Immature natural killer cell (primary cell): Measurements from ENCODE around the gene POMT1. TPM values are rescaled to one million over a fixed set of nuclear protein-coding genes. Genes with fewer than 3 reads are reported as not detected.
"Not testable (repeated sequence)": the region's sequence is repeated elsewhere in the genome, so short reads cannot be mapped to it uniquely, and the experiment has no call there.

Experiments used
- DNase-seq, 3 donors: peaks; one replicate each; pipeline ENCODE4 v3.0.0; 2022; ENCODE audit warnings: mixed read lengths in 1 of 3
- H3K27ac Mint-ChIP-seq, 6 donors: one replicate each; pipeline ENCODE4 v1.8.0; 2020; ENCODE audit warnings: mixed read lengths in 6 of 6, mild to moderate bottlenecking in 5 of 6, inconsistent platforms in 4 of 6, moderate library complexity in 3 of 6
- H3K27me3 Mint-ChIP-seq, 3 donors: one replicate each; pipeline ENCODE4 v1.8.0; 2020 to 2021; ENCODE audit warnings: low read depth in 3 of 3, mild to moderate bottlenecking in 3 of 3, mixed read lengths in 3 of 3, moderate library complexity in 3 of 3, inconsistent platforms in 1 of 3
- H3K36me3 Mint-ChIP-seq, 3 donors: one replicate each; pipeline ENCODE4 v1.8.0; 2020; ENCODE audit warnings: mixed read lengths in 3 of 3, inconsistent platforms in 2 of 3, mild to moderate bottlenecking in 2 of 3
- H3K4me1 Mint-ChIP-seq, 2 donors: one replicate each; pipeline ENCODE4 v1.8.0; 2020; ENCODE audit warnings: inconsistent platforms in 2 of 2, mild to moderate bottlenecking in 2 of 2, mixed read lengths in 2 of 2, moderate library complexity in 1 of 2
- H3K4me3 Mint-ChIP-seq, 5 donors: one replicate each; pipeline ENCODE4 v1.8.0; 2020; ENCODE audit warnings: mild to moderate bottlenecking in 5 of 5, mixed read lengths in 5 of 5, inconsistent platforms in 3 of 5, moderate library complexity in 3 of 5
- H3K9me3 Mint-ChIP-seq, 6 donors: one replicate each; pipeline ENCODE4 v1.8.0; 2020; ENCODE audit warnings: mild to moderate bottlenecking in 6 of 6, mixed read lengths in 6 of 6, inconsistent platforms in 4 of 6, moderate library complexity in 3 of 6
- polyA plus RNA-seq, 3 donors: library from polyadenylated mRNA; unstranded; fragments of 300-500 nt; fragmentation: Illumina TruSeq; gene quantifications; one replicate each; pipeline ENCODE4 v1.2.3, GENCODE V29; 2021

Gene POMT1
- polyA plus RNA-seq, 3 donors from 2014 or later = 4.8 to 10.4 (median 8.0) TPM

DNA sequence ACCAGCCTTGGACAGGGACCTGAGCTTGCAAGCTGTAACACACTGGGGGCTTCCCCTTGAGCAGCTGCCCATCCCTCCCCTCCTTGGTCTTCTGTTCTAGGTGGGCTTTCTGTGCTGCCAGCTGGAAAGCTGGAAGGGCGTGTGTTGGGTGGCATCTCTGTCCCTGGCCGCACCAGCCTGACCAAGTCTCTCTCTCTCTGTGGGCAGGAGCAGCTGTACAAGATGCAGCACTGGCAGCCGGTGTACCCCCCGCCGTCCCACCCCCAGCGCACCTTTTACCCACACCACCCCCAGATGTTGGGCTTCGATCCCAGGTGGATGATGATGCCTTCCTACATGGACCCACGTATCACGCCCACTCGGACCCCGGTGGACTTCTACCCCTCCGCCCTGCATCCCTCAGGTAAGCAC, 32.1 kb upstream of the POMT1 start:
- peak overlapping the region in 1 of 6 donors; percentile 68 for H3K27ac Mint-ChIP-seq
- H3K27me3 Mint-ChIP-seq = peaks cover 2 to 8% (median 4%) of the 10 kb centered on the region in 3 donors
- H3K36me3 Mint-ChIP-seq = peaks cover 24 to 58% (median 28%) of the 10 kb centered on the region in 3 donors
- no peak overlapping the region for H3K4me3 Mint-ChIP-seq
- no peaks in the 10 kb centered on the region for H3K9me3 Mint-ChIP-seq
- DNase-seq = no peak
- H3K4me1 Mint-ChIP-seq = peaks cover 7 to 16% of the 10 kb centered on the region in 2 donors

DNA sequence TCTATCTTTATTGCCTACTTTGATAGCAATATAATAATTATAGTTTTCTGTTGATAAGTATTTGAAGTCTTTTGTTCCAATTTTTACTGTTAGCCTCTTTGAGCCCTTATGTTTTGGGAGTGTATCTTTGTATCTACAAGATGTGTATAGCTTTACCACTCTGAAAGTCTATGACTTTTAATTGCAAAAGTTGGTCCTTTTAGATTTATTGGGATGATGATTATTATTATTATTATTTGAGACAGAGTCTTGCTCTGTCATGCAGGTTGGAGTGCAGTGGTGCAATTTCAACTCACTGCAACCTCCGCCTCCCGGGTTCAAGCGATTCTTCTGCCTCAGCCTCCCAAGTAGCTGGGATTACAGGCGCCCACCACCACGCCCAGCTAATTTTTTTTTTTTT, 30.6 kb upstream of the POMT1 start:
- Mint-ChIP-seq H3K27ac (peak overlapping the region in 1 of 6 donors; percentile 40), H3K36me3 (peaks cover 19 to 55% (median 23%) of the 10 kb centered on the region in 3 donors), H3K4me1 (peaks cover 7 to 16% of the 10 kb centered on the region in 2 donors)
- not testable (repeated sequence) for H3K27me3 Mint-ChIP-seq, H3K4me3 Mint-ChIP-seq, DNase-seq, H3K9me3 Mint-ChIP-seq

DNA sequence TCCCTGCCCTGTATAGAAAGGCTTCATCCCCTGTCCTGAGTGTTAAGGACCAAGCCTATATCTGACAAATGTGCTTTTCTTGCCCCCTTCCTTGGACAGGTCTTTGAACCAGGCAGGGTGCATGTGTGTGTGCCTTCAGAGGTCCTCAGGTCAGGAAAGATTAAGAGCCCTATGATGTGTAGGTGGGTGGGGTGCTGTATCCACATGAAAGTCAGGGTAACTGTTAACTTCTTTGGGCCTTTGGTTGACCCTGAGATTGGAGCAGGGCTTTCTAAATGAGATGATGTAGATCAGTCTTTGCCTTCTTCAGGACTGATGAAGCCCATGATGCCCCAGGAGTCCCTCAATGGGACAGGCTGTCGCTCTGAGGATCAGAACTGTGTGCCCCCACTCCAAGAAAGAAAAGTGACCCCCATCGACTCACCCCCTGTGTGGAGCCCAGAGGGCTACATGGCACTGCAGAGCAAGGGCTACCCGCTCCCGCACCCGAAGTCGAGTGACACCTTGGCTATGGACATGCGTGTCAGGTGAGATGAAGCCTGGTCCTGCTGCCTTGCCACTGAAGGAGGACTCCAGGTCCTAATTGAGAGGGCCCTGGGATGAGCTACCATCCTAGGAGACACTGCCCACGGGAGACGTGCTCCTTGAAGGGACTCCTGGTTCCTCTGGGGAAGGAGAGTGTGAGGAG, 29.4 kb upstream of the POMT1 start:
- H3K4me1 Mint-ChIP-seq = peaks cover 7 to 16% of the 10 kb centered on the region in 2 donors
- H3K4me3 Mint-ChIP-seq = no peak overlapping the region
- H3K9me3 Mint-ChIP-seq = no peaks in the 10 kb centered on the region
- peak overlapping the region in 1 of 6 donors; percentile 53 for H3K27ac Mint-ChIP-seq
- peaks cover 15 to 49% (median 23%) of the 10 kb centered on the region in 3 donors for H3K36me3 Mint-ChIP-seq
- DNase-seq = no peak
- peaks cover 6 to 9% (median 9%) of the 10 kb centered on the region in 3 donors for H3K27me3 Mint-ChIP-seq

DNA sequence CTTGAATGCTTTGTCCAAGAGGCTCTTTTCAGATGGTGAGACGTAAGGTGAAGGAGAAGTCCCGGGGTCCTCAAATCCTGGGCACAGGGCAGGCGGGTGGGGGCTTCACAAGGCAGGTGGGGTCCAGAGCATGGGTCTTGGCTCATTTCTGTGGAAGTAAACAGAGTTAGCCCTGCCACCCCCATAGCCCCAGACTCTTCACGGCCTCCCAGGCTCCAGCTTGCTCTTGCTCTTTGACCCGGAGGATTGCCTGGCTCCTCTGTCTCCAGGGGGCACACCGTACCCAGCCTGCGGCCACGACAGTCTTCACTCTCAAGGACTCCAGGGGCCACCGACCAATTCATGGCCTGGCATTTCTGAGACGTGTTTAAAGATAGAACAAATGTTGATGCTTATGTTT, 28.8 kb upstream of the POMT1 start:
- Mint-ChIP-seq H3K4me1 (peaks cover 7 to 16% of the 10 kb centered on the region in 2 donors), H3K27me3 (peaks cover 6 to 12% (median 9%) of the 10 kb centered on the region in 3 donors), H3K27ac (no peak overlapping the region), H3K36me3 (peaks cover 16 to 52% (median 23%) of the 10 kb centered on the region in 3 donors), H3K9me3 (no peaks in the 10 kb centered on the region), H3K4me3 (no peak overlapping the region)
- no peak for DNase-seq

DNA sequence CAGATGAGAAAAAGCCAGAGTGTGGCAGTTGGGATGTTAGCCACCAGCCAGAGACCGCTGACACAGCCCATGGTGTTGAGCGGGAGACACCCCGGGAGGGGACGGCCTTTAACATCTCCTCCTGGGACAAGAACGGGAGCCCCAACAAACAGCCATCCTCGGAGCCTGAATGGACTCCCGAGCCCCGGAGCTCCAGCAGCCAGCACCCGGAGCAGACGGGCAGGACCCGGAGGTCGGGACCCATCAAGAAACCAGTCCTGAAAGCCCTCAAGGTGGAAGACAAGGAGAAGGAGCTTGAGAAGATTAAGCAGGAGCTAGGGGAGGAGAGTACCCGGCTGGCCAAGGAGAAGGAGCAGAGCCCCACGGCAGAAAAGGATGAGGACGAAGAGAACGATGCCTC, 28.0 kb upstream of the POMT1 start:
- peaks cover 8 to 16% of the 10 kb centered on the region in 2 donors for H3K4me1 Mint-ChIP-seq
- no peak overlapping the region for H3K4me3 Mint-ChIP-seq
- H3K36me3 Mint-ChIP-seq = peaks cover 15 to 59% (median 23%) of the 10 kb centered on the region in 3 donors
- peaks cover 6 to 12% (median 9%) of the 10 kb centered on the region in 3 donors for H3K27me3 Mint-ChIP-seq
- no peak for DNase-seq
- no peaks in the 10 kb centered on the region for H3K9me3 Mint-ChIP-seq
- H3K27ac Mint-ChIP-seq = peak overlapping the region in 2 of 6 donors; percentile 33 to 49

DNA sequence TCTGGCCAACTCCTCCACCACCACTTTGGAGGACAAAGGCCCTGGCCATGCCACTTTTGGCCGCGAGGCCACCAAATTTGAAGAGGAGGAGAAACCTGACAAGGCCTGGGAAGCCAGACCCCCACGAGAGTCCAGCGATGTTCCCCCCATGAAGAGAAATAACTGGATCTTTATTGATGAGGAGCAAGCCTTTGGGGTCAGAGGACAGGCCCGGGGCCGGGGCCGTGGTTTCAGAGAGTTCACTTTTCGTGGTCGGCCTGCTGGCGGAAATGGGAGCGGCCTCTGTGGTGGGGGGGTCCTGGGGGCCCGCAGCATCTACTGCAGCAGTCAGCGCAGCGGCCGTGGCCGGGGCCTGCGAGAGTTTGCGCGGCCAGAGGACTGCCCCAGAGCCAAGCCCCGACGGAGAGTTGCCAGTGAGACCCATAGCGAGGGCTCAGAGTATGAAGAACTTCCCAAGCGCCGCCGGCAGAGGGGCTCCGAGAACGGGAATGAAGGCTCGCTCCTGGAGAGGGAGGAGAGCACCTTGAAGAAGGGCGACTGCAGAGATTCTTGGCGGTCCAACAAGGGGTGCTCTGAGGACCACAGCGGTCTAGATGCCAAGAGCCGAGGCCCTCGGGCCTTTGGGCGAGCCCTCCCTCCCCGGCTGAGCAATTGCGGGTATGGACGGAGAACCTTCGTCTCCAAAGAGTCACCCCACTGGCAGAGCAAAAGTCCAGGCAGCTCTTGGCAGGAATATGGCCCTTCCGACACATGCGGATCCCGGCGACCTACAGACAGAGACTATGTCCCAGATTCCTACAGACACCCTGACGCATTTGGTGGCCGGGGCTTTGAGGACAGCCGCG, 27.4 kb upstream of the POMT1 start:
- Mint-ChIP-seq H3K27me3 (peaks cover 6 to 9% (median 9%) of the 10 kb centered on the region in 3 donors), H3K9me3 (no peaks in the 10 kb centered on the region), H3K4me3 (no peak overlapping the region), H3K36me3 (peaks cover 10 to 56% (median 18%) of the 10 kb centered on the region in 3 donors), H3K4me1 (peaks cover 5 to 11% of the 10 kb centered on the region in 2 donors), H3K27ac (peak overlapping the region in 2 of 6 donors; percentile 33 to 49)
- no peak for DNase-seq

DNA sequence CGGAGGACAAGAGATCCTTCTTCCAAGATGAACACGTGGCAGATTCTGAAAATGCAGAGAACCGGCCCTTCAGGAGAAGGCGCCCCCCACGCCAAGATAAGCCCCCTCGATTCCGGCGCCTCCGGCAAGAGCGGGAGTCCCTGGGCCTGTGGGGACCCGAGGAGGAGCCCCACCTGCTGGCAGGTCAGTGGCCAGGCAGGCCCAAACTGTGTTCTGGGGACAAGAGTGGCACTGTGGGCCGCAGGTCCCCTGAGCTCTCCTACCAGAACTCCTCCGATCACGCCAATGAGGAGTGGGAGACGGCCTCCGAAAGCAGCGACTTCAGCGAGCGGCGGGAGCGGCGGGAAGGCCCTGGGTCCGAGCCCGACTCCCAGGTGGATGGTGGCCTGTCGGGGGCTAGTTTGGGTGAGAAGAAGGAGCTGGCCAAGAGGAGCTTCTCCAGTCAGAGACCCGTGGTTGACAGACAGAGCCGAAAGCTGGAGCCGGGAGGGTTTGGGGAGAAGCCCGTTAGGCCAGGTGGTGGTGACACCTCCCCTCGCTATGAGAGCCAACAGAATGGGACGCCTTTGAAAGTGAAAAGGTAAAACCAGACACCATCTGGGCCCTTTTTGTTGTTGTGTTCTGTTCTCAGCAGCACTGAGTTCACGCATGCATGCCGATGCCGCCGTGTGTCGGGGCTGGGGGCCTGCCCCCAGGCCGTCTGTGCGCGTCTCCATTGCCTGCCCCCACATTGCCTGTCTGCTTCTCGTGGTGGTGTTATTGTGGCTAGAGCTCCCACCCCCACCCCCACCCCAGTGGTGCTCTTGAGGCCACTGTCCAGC, 26.6 kb upstream of the POMT1 start:
- peaks cover 6 to 9% (median 9%) of the 10 kb centered on the region in 3 donors for H3K27me3 Mint-ChIP-seq
- no peak overlapping the region for H3K4me3 Mint-ChIP-seq
- H3K4me1 Mint-ChIP-seq = peaks cover 2 to 5% of the 10 kb centered on the region in 2 donors
- no peak overlapping the region for H3K27ac Mint-ChIP-seq
- DNase-seq = no peak
- no peaks in the 10 kb centered on the region for H3K9me3 Mint-ChIP-seq
- H3K36me3 Mint-ChIP-seq = peaks cover 10 to 49% (median 14%) of the 10 kb centered on the region in 3 donors

DNA sequence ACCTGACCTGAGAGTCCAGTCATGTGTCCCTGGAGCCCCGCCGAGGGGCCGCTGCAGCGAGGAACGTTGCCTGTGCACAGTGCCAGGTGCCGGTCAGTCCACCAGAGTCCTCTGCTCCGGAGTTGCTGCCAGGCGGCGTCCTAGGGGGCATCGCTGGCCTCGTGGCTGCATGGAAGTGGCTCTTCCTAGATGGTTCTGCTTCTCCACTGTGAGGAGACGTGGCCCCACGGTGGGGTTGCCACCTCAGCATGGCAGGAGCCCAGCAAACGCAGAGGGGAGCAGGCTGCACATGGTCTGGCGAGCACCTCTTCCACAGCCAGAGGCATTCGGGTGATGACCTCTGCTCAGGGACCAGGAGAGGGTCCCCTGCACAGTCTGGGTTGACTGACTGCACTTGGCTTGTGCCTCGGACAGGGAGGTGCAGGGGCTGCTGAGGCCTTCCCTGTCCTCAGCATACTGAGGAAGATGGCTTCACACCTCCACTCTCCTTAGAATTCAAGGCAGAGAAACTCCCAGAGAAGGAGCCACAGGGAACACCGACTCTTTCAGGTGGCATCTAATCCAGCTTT, 25.9 kb upstream of the POMT1 start:
- H3K27me3 Mint-ChIP-seq = peaks cover 6 to 9% (median 9%) of the 10 kb centered on the region in 3 donors
- peaks cover 2 to 4% of the 10 kb centered on the region in 2 donors for H3K4me1 Mint-ChIP-seq
- no peak overlapping the region for H3K27ac Mint-ChIP-seq
- no peak overlapping the region for H3K4me3 Mint-ChIP-seq
- peaks cover 11 to 46% (median 12%) of the 10 kb centered on the region in 3 donors for H3K36me3 Mint-ChIP-seq
- no peak for DNase-seq
- H3K9me3 Mint-ChIP-seq = no peaks in the 10 kb centered on the region

DNA sequence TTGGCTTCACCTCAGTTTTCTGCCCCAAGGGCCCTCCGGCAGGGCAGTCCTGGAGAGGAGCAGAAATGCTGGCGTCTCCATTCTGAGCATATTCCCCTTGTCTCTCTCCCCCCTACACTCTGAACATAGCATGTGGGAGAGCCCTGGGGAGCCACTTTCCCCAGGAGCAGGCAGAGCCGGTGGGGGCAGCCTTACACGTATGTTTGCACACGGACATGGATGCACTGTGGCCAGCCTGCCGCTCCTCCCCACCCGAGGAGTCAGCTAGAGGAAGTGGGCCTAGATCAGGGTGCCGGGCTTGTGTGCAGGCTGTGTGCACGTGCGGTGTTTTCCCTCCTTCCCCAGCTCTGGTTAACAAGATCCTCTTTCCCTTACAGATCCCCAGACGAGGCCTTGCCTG, 25.4 kb upstream of the POMT1 start:
- Mint-ChIP-seq H3K36me3 (peaks cover 14 to 49% (median 15%) of the 10 kb centered on the region in 3 donors), H3K4me1 (peaks cover 4% of the 10 kb centered on the region in 2 donors), H3K9me3 (no peaks in the 10 kb centered on the region), H3K4me3 (no peak overlapping the region), H3K27me3 (peaks cover 9 to 14% (median 10%) of the 10 kb centered on the region in 3 donors), H3K27ac (no peak overlapping the region)
- no peak for DNase-seq

DNA sequence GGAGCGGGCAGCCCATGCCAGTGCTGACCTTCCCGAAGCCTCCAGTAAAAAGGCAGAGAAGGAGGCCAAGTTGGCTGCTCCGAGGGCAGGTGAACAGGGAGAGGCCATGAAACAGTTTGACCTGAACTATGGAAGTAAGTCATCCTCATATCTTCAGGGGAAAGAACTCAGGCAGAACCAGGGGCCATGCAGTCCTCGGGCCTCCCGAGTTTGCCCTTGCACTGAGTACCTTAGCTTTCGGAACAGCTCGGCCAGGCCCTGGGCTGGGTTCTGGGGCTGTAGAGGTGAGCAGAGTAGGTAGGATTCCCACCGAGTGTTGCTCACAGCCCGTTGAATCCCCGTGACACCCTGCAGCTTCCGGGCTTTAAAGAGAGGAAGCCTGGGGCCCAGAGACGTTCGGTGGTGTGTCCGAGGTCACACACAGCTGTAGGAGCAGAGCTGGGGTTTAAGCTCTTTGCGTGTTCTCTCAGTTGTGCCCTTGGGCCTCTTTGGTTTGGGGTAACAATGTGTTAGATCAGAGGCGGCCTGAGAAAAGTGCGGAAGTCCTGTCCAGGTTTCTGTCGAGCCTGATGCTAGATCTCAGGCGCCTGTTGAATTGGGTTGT, 24.8 kb upstream of the POMT1 start:
- no peak overlapping the region for H3K4me3 Mint-ChIP-seq
- H3K27ac Mint-ChIP-seq = peak overlapping the region in 2 of 6 donors; percentile 45 to 71
- H3K9me3 Mint-ChIP-seq = no peaks in the 10 kb centered on the region
- peaks cover 9 to 15% (median 10%) of the 10 kb centered on the region in 3 donors for H3K27me3 Mint-ChIP-seq
- peaks cover 11 to 49% (median 15%) of the 10 kb centered on the region in 3 donors for H3K36me3 Mint-ChIP-seq
- no peak for DNase-seq
- H3K4me1 Mint-ChIP-seq = peaks cover 2 to 4% of the 10 kb centered on the region in 2 donors

DNA sequence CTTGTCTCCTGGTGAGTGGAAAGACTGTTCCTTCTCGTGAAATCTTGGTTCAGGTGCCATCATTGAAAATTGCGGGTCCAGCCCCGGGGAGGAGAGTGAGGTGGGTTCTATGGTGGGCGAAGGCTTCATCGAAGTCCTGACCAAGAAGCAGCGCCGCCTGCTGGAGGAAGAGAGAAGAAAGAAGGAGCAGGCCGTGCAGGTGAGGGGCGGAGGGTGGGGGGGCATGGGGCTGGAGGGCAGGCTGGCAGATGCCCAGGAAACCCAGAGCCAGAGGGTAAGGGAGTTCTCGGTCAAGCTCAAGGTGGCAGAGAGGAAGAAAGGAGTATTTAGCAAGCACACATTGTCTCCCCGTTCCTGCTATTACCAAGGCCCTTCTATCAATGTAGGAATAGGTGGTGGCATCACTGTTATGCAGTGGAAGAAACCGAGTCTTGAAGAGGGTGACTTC, 24.3 kb upstream of the POMT1 start:
- H3K27ac Mint-ChIP-seq = peak overlapping the region in 2 of 6 donors; percentile 45 to 71
- peak; percentile 35 to 47 (median 42) for DNase-seq
- peaks cover 8 to 46% (median 12%) of the 10 kb centered on the region in 3 donors for H3K36me3 Mint-ChIP-seq
- H3K27me3 Mint-ChIP-seq = peaks cover 9 to 15% (median 10%) of the 10 kb centered on the region in 3 donors
- H3K9me3 Mint-ChIP-seq = no peaks in the 10 kb centered on the region
- peaks cover 0 to 4% of the 10 kb centered on the region in 2 donors for H3K4me1 Mint-ChIP-seq
- H3K4me3 Mint-ChIP-seq = no peak overlapping the region

DNA sequence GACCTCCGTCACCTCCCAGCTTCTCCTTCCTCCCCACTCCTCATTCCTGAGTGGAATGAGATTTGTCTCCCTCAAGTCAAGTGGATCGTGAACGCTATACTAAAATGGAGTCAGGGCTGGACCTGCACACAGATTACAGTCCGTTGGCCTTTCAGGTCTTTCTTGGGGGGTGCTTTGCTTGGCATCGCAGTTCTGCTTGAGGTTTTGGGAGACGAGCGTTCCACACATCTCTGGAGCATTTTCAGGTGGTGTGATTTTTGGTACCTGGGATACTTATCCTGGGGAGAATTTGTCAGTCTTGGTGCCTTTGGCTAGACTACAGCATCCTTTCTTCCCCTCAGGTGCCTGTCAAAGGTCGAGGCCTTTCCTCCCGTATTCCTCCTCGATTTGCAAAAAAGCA, 23.8 kb upstream of the POMT1 start:
- no peak for DNase-seq
- Mint-ChIP-seq H3K9me3 (no peaks in the 10 kb centered on the region), H3K4me3 (no peak overlapping the region), H3K4me1 (peaks cover 0 to 4% of the 10 kb centered on the region in 2 donors), H3K27ac (peak overlapping the region in 2 of 6 donors; percentile 25 to 30), H3K36me3 (peaks cover 6 to 42% (median 12%) of the 10 kb centered on the region in 3 donors), H3K27me3 (peaks cover 9 to 16% (median 10%) of the 10 kb centered on the region in 3 donors)
